HEK293 (cell line): Measurements from ENCODE around the gene SULT2B1.

ENCODE experiments used
- BCL11B ChIP-seq: fragments of 450-650 bp; formaldehyde crosslinking; IDR thresholded peaks from 2 replicates; pipeline ENCODE4 v1.5.1; 2016; ENCODE audit warnings: low read depth, missing biosample characterization, missing genetic modification characterization
- EGR2 ChIP-seq: fragments of 450-650 bp; formaldehyde crosslinking; IDR thresholded peaks from 2 replicates; pipeline ENCODE4 v1.5.1; 2016; ENCODE audit warnings: low read depth, missing biosample characterization, missing genetic modification characterization
- IKZF3 ChIP-seq: fragments of 450-650 bp; IDR thresholded peaks from 2 replicates; pipeline ENCODE4 v1.5.0; 2018; ENCODE audit warnings: missing biosample characterization, mild to moderate bottlenecking, missing genetic modification characterization, moderate library complexity
- KLF10 ChIP-seq: fragments of 450-650 bp; IDR thresholded peaks from 2 replicates; pipeline ENCODE4 v1.5.1; 2018; ENCODE audit warnings: missing biosample characterization, mild to moderate bottlenecking, missing genetic modification characterization
- KLF7 ChIP-seq: fragments of 450-650 bp; formaldehyde crosslinking; IDR thresholded peaks from 2 replicates; pipeline ENCODE4 v1.5.1; 2016; ENCODE audit warnings: missing biosample characterization, missing genetic modification characterization, borderline replicate concordance
- KLF8 ChIP-seq: fragments of 450-650 bp; formaldehyde crosslinking; IDR thresholded peaks from 2 replicates; pipeline ENCODE4 v1.5.1; 2016; ENCODE audit warnings: missing biosample characterization, missing genetic modification characterization
- KLF9 ChIP-seq: fragments of 450-650 bp; formaldehyde crosslinking; IDR thresholded peaks from 2 replicates; pipeline ENCODE4 v1.5.1; 2016; ENCODE audit warnings: missing biosample characterization, missing genetic modification characterization, low read depth
- OSR2 ChIP-seq: fragments of 450-650 bp; formaldehyde crosslinking; IDR thresholded peaks from 2 replicates; pipeline ENCODE4 v1.5.1; 2016; ENCODE audit warnings: missing biosample characterization, missing genetic modification characterization
- OVOL3 ChIP-seq: fragments of 450-650 bp; formaldehyde crosslinking; IDR thresholded peaks from 2 replicates; pipeline ENCODE4 v1.5.1; 2016; ENCODE audit warnings: missing biosample characterization, missing genetic modification characterization
- WT1 ChIP-seq: fragments of 450-650 bp; formaldehyde crosslinking; IDR thresholded peaks from 2 replicates; pipeline ENCODE4 v1.5.1; 2016; ENCODE audit warnings: missing biosample characterization, missing genetic modification characterization
- ZBTB20 ChIP-seq: fragments of 450-650 bp; formaldehyde crosslinking; IDR thresholded peaks from 2 replicates; pipeline ENCODE4 v1.5.1; 2016; ENCODE audit warnings: missing biosample characterization, missing genetic modification characterization
- ZBTB21 ChIP-seq: fragments of 450-650 bp; formaldehyde crosslinking; IDR thresholded peaks from 2 replicates; pipeline ENCODE4 v1.5.1; 2017; ENCODE audit warnings: missing biosample characterization, missing genetic modification characterization
- ZBTB8A ChIP-seq: fragments of 450-650 bp; formaldehyde crosslinking; IDR thresholded peaks from 2 replicates; pipeline ENCODE4 v1.5.1; 2016; ENCODE audit warnings: missing biosample characterization, missing genetic modification characterization
- ZEB2 ChIP-seq: fragments of 450-650 bp; formaldehyde crosslinking; IDR thresholded peaks from 2 replicates; pipeline ENCODE4 v1.5.1; 2016; ENCODE audit warnings: missing biosample characterization, missing genetic modification characterization
- ZFHX2 ChIP-seq: fragments of 450-650 bp; formaldehyde crosslinking; conservative IDR thresholded peaks from 2 replicates; pipeline ENCODE4 v1.5.1; 2016; ENCODE audit warnings: missing biosample characterization, missing genetic modification characterization
- ZIC2 ChIP-seq: fragments of 450-650 bp; formaldehyde crosslinking; IDR thresholded peaks from 2 replicates; pipeline ENCODE4 v1.5.1; 2016; ENCODE audit warnings: missing biosample characterization, missing genetic modification characterization
- ZNF140 ChIP-seq: fragments of 450-650 bp; formaldehyde crosslinking; IDR thresholded peaks from 2 replicates; pipeline ENCODE4 v1.5.1; 2016; ENCODE audit warnings: missing biosample characterization, missing genetic modification characterization
- ZNF223 ChIP-seq: fragments of 450-650 bp; formaldehyde crosslinking; IDR thresholded peaks from 2 replicates; pipeline ENCODE4 v1.5.1; 2016; ENCODE audit warnings: missing biosample characterization, missing genetic modification characterization
- ZNF24 ChIP-seq: fragments of 450-650 bp; formaldehyde crosslinking; IDR thresholded peaks from 2 replicates; pipeline ENCODE4 v1.5.1; 2016; ENCODE audit warnings: missing biosample characterization, missing genetic modification characterization
- ZNF341 ChIP-seq: fragments of 450-650 bp; formaldehyde crosslinking; IDR thresholded peaks from 2 replicates; pipeline ENCODE4; 2016; ENCODE audit warnings: low read depth, missing biosample characterization, missing genetic modification characterization
- ZNF416 ChIP-seq: fragments of 450-650 bp; formaldehyde crosslinking; IDR thresholded peaks from 2 replicates; pipeline ENCODE4 v1.5.1; 2016; ENCODE audit warnings: missing biosample characterization, missing genetic modification characterization
- ZNF423 ChIP-seq: fragments of 450-650 bp; formaldehyde crosslinking; IDR thresholded peaks from 2 replicates; pipeline ENCODE4 v1.5.1; 2016; ENCODE audit warnings: missing biosample characterization, missing genetic modification characterization
- ZNF510 ChIP-seq: fragments of 450-650 bp; formaldehyde crosslinking; IDR thresholded peaks from 2 replicates; pipeline ENCODE4 v1.5.1; 2018; ENCODE audit warnings: mild to moderate bottlenecking, missing genetic modification characterization, missing biosample characterization; ENCODE audit not compliant: insufficient replicate concordance
- ZNF548 ChIP-seq: fragments of 450-650 bp; formaldehyde crosslinking; IDR thresholded peaks from 2 replicates; pipeline ENCODE4 v1.5.1; 2016; ENCODE audit warnings: missing biosample characterization, missing genetic modification characterization
- ZNF660 ChIP-seq: fragments of 450-650 bp; IDR thresholded peaks from 2 replicates; pipeline ENCODE4 v1.5.1; 2018; ENCODE audit warnings: missing biosample characterization, mild to moderate bottlenecking, missing genetic modification characterization
- ZNF670 ChIP-seq: fragments of 450-650 bp; formaldehyde crosslinking; IDR thresholded peaks from 2 replicates; pipeline ENCODE4 v1.5.1; 2016; ENCODE audit warnings: missing biosample characterization, missing genetic modification characterization, low read depth
- ZSCAN30 ChIP-seq: fragments of 450-650 bp; IDR thresholded peaks from 2 replicates; pipeline ENCODE4 v1.5.1; 2018; ENCODE audit warnings: missing biosample characterization, mild to moderate bottlenecking, missing genetic modification characterization, moderate library complexity
- TF ChIP-seq, protein P1 (sequence below): fragments of 450-650 bp; formaldehyde crosslinking; IDR thresholded peaks from 2 replicates; pipeline ENCODE4 v1.5.1; 2016; ENCODE audit warnings: missing biosample characterization, missing genetic modification characterization
- TF ChIP-seq, protein P2 (sequence below): fragments of 450-650 bp; formaldehyde crosslinking; IDR thresholded peaks from 2 replicates; pipeline ENCODE4 v1.5.1; 2016; ENCODE audit warnings: missing biosample characterization, missing genetic modification characterization, borderline replicate concordance
- TF ChIP-seq, protein P3 (sequence below): fragments of 450-650 bp; formaldehyde crosslinking; IDR thresholded peaks from 2 replicates; pipeline ENCODE4 v1.5.1; 2017; ENCODE audit warnings: missing biosample characterization, mild to moderate bottlenecking, missing genetic modification characterization, moderate library complexity

The SULT2B1 gene

DNA sequence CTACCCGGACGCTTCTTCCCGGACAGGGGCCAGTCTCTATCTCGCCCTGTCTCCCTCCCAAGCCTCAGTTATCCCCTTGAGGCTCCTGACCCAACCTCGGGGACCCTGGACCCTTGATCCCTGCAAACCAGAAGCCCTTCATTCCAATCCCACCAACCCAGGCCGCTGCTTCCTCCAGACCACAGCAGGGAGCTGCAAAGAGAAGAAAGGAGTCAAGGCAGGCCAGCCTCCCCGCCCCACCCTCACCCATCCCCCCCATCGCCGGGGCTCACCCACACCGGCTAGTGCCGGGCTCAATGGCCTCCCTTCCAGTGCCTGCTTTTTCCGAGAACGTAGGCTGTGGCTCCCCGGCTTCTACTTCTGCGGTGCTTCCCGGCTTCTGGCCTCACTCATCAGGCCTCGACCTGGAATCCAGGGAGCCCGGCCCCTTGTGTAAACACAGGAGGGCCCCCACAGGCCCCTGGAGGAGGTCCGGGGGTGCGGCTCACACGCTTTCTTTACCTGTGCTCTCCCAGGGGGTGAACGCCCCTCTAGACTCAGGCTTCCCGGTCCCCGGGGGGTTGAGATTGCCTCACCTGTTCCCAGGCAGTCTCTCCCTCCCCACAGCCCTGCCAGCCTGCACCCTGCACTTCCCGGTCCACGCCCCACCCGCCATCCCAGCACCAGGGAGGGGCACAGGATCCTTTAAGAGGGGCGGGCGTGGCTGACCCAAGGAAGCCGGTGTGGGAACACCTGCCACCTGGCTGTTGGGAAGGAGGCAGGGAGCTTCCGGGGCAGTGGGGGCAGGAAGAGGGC lies 62.7 kb downstream of the SULT2B1 start, which contains the start of gene FAM83E (continued):
- TF ChIP-seq, protein P1, sequence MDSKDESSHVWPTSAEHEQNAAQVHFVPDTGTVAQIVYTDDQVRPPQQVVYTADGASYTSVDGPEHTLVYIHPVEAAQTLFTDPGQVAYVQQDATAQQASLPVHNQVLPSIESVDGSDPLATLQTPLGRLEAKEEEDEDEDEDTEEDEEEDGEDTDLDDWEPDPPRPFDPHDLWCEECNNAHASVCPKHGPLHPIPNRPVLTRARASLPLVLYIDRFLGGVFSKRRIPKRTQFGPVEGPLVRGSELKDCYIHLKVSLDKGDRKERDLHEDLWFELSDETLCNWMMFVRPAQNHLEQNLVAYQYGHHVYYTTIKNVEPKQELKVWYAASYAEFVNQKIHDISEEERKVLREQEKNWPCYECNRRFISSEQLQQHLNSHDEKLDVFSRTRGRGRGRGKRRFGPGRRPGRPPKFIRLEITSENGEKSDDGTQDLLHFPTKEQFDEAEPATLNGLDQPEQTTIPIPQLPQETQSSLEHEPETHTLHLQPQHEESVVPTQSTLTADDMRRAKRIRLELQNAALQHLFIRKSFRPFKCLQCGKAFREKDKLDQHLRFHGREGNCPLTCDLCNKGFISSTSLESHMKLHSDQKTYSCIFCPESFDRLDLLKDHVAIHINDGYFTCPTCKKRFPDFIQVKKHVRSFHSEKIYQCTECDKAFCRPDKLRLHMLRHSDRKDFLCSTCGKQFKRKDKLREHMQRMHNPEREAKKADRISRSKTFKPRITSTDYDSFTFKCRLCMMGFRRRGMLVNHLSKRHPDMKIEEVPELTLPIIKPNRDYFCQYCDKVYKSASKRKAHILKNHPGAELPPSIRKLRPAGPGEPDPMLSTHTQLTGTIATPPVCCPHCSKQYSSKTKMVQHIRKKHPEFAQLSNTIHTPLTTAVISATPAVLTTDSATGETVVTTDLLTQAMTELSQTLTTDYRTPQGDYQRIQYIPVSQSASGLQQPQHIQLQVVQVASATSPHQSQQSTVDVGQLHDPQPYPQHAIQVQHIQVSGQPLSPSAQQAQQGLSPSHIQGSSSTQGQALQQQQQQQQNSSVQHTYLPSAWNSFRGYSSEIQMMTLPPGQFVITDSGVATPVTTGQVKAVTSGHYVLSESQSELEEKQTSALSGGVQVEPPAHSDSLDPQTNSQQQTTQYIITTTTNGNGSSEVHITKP (tag by site-specific recombination): peak; percentile 54; the same call in 1 of the 2 replicates
- peak; percentile 80 for TF ChIP-seq KLF10 (tag by site-specific recombination)
- TF ChIP-seq WT1 (tag by site-specific recombination): peak; percentile 38
- no peak for TF ChIP-seq BCL11B
- TF ChIP-seq ZNF223: 0 out of 2 replicates have a peak, but pooled peaks have one; percentile 43
- peak; percentile 21; the same call in 1 of the 2 replicates for TF ChIP-seq ZFHX2 (tag by site-specific recombination)
- peak; percentile 61; the same call in 1 of the 2 replicates for TF ChIP-seq ZNF423 (tag by site-specific recombination)
- TF ChIP-seq ZNF510: no peak
- TF ChIP-seq ZNF140 (tag by site-specific recombination): no peak
- TF ChIP-seq ZNF670 (tag by site-specific recombination): no peak
- peak; percentile 88 for TF ChIP-seq IKZF3 (tag by site-specific recombination)
- TF ChIP-seq KLF8: peak; percentile 96
- peak; percentile 31; the same call in 1 of the 2 replicates for TF ChIP-seq ZNF660 (tag by site-specific recombination)
- TF ChIP-seq, protein P2, sequence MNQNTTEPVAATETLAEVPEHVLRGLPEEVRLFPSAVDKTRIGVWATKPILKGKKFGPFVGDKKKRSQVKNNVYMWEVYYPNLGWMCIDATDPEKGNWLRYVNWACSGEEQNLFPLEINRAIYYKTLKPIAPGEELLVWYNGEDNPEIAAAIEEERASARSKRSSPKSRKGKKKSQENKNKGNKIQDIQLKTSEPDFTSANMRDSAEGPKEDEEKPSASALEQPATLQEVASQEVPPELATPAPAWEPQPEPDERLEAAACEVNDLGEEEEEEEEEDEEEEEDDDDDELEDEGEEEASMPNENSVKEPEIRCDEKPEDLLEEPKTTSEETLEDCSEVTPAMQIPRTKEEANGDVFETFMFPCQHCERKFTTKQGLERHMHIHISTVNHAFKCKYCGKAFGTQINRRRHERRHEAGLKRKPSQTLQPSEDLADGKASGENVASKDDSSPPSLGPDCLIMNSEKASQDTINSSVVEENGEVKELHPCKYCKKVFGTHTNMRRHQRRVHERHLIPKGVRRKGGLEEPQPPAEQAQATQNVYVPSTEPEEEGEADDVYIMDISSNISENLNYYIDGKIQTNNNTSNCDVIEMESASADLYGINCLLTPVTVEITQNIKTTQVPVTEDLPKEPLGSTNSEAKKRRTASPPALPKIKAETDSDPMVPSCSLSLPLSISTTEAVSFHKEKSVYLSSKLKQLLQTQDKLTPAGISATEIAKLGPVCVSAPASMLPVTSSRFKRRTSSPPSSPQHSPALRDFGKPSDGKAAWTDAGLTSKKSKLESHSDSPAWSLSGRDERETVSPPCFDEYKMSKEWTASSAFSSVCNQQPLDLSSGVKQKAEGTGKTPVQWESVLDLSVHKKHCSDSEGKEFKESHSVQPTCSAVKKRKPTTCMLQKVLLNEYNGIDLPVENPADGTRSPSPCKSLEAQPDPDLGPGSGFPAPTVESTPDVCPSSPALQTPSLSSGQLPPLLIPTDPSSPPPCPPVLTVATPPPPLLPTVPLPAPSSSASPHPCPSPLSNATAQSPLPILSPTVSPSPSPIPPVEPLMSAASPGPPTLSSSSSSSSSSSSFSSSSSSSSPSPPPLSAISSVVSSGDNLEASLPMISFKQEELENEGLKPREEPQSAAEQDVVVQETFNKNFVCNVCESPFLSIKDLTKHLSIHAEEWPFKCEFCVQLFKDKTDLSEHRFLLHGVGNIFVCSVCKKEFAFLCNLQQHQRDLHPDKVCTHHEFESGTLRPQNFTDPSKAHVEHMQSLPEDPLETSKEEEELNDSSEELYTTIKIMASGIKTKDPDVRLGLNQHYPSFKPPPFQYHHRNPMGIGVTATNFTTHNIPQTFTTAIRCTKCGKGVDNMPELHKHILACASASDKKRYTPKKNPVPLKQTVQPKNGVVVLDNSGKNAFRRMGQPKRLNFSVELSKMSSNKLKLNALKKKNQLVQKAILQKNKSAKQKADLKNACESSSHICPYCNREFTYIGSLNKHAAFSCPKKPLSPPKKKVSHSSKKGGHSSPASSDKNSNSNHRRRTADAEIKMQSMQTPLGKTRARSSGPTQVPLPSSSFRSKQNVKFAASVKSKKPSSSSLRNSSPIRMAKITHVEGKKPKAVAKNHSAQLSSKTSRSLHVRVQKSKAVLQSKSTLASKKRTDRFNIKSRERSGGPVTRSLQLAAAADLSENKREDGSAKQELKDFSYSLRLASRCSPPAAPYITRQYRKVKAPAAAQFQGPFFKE (tag by site-specific recombination): no peak
- TF ChIP-seq ZEB2 (tag by site-specific recombination): peak; percentile 86
- TF ChIP-seq, protein P3, sequence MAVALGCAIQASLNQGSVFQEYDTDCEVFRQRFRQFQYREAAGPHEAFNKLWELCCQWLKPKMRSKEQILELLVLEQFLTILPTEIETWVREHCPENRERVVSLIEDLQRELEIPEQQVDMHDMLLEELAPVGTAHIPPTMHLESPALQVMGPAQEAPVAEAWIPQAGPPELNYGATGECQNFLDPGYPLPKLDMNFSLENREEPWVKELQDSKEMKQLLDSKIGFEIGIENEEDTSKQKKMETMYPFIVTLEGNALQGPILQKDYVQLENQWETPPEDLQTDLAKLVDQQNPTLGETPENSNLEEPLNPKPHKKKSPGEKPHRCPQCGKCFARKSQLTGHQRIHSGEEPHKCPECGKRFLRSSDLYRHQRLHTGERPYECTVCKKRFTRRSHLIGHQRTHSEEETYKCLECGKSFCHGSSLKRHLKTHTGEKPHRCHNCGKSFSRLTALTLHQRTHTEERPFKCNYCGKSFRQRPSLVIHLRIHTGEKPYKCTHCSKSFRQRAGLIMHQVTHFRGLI: peak; percentile 49; the same call in 1 of the 2 replicates
- 0 out of 2 replicates have a peak, but pooled peaks have one; percentile 34 for TF ChIP-seq OVOL3
- peak; percentile 5; the same call in 1 of the 2 replicates for TF ChIP-seq ZSCAN30 (tag by site-specific recombination)
- TF ChIP-seq KLF7 (tag by site-specific recombination): peak; percentile 85
- peak; percentile 50; the same call in 1 of the 2 replicates for TF ChIP-seq ZBTB20 (tag by site-specific recombination)
- peak; percentile 51 for TF ChIP-seq EGR2 (tag by site-specific recombination)
- peak; percentile 70 for TF ChIP-seq ZIC2 (tag by site-specific recombination)
- no peak for TF ChIP-seq ZNF416
- TF ChIP-seq OSR2 (tag by site-specific recombination): peak; percentile 70
- TF ChIP-seq ZNF548: no peak
- TF ChIP-seq ZNF341 (tag by site-specific recombination): peak; percentile 70
- peak; percentile 74; the same call in 1 of the 2 replicates for TF ChIP-seq KLF9 (tag by site-specific recombination)
- TF ChIP-seq ZBTB8A (tag by site-specific recombination): 0 out of 2 replicates have a peak, but pooled peaks have one; percentile 35
- 0 out of 2 replicates have a peak, but pooled peaks have one; percentile 41 for TF ChIP-seq ZNF24 (tag by site-specific recombination)
- no peak for TF ChIP-seq ZBTB21
